SK-N-SH (cell line): Measurements from ENCODE around the gene CRTC2.

Source experiments
- ELF1 ChIP-seq: IDR thresholded peaks from 2 replicates; pipeline ENCODE4 v1.4.0; 2012
- EP300 ChIP-seq, 2 experiments: IDR thresholded peaks; 2 replicates each; pipeline versions ENCODE4 v1.4.0 to v1.6.1; 2012; ENCODE audit warnings: borderline replicate concordance in 1 of 2, low read depth in 1 of 2, low read length in 1 of 2
- EZH2phosphoT487 ChIP-seq: fragments of 200-600 bp; sonication (generic); IDR thresholded peaks from 2 replicates; pipeline ENCODE4 v1.6.1; 2017; ENCODE audit warnings: low read depth, mixed run types, mild to moderate bottlenecking, antibody characterized with exemption, moderate library complexity, borderline replicate concordance
- GABPA ChIP-seq: IDR thresholded peaks from 2 replicates; pipeline ENCODE4 v1.4.0; 2012; ENCODE audit warnings: low read depth, mild to moderate bottlenecking
- MEF2A ChIP-seq: IDR thresholded peaks from 2 replicates; pipeline ENCODE4 v1.4.0; 2012; ENCODE audit warnings: low read depth, borderline replicate concordance
- POLR2AphosphoS5 ChIP-seq: IDR thresholded peaks from 2 replicates; pipeline ENCODE4 v1.6.1; 2012; ENCODE audit warnings: low read depth, low read length
- RAD21 ChIP-seq: IDR thresholded peaks from 2 replicates; pipeline ENCODE4 v1.6.1; 2012; ENCODE audit warnings: mild to moderate bottlenecking, low read length
- RFX5 ChIP-seq: IDR thresholded peaks from 2 replicates; pipeline ENCODE4 v1.6.1; 2012; ENCODE audit warnings: mild to moderate bottlenecking, improper control_type of control experiment, low read length
- SMC3 ChIP-seq: IDR thresholded peaks from 2 replicates; pipeline ENCODE4 v1.6.1; 2012; ENCODE audit warnings: low read depth, low read length, improper control_type of control experiment
- TF ChIP-seq, protein P1 (sequence below): fragments of 200-600 bp; sonication (generic); IDR thresholded peaks from 2 replicates; pipeline ENCODE4 v1.6.1; 2017; ENCODE audit warnings: antibody characterized with exemption, mild to moderate bottlenecking, moderate library complexity

GRCh38 chr1:153945131-153945794 is 13.1 kb downstream of the CRTC2 start:
- TF ChIP-seq RFX5 (no peak), ELF1 (no peak), POLR2AphosphoS5 (no peak), RAD21 (no peak), SMC3 (no peak), MEF2A (no peak), EP300 (IDR thresholded peaks at IDR 0.05; ENCODE audit: borderline replicate concordance in 1 of 2, low read depth in 1 of 2, low read length in 1 of 2) (no peak), EZH2phosphoT487 (no peak), GABPA (no peak)
- TF ChIP-seq, protein P1, sequence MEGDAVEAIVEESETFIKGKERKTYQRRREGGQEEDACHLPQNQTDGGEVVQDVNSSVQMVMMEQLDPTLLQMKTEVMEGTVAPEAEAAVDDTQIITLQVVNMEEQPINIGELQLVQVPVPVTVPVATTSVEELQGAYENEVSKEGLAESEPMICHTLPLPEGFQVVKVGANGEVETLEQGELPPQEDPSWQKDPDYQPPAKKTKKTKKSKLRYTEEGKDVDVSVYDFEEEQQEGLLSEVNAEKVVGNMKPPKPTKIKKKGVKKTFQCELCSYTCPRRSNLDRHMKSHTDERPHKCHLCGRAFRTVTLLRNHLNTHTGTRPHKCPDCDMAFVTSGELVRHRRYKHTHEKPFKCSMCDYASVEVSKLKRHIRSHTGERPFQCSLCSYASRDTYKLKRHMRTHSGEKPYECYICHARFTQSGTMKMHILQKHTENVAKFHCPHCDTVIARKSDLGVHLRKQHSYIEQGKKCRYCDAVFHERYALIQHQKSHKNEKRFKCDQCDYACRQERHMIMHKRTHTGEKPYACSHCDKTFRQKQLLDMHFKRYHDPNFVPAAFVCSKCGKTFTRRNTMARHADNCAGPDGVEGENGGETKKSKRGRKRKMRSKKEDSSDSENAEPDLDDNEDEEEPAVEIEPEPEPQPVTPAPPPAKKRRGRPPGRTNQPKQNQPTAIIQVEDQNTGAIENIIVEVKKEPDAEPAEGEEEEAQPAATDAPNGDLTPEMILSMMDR = no peak
